Skin of body (tissue), 2 donors: ENCODE data around the gene NKD1. TPM values are rescaled to one million over a fixed set of nuclear protein-coding genes. Genes with fewer than 3 reads are reported as not detected.
"Not testable (repeated sequence)": the region's sequence is repeated elsewhere in the genome, so short reads cannot be mapped to it uniquely, and the experiment has no call there.

Source experiments
- DNase-seq: peaks from one replicate; lab custom pipeline; 2025; lab: John Stamatoyannopoulos, UW
- total RNA-seq: library from RNA; depleted of rRNA; stranded (reverse); fragments of >200 nt; gene quantifications from one replicate; pipeline ENCODE4 v1.2.3, GENCODE V29; 2014

The NKD1 gene
- total RNA-seq, 1 donor from 2014 or later, result 4.9 TPM

DNA sequence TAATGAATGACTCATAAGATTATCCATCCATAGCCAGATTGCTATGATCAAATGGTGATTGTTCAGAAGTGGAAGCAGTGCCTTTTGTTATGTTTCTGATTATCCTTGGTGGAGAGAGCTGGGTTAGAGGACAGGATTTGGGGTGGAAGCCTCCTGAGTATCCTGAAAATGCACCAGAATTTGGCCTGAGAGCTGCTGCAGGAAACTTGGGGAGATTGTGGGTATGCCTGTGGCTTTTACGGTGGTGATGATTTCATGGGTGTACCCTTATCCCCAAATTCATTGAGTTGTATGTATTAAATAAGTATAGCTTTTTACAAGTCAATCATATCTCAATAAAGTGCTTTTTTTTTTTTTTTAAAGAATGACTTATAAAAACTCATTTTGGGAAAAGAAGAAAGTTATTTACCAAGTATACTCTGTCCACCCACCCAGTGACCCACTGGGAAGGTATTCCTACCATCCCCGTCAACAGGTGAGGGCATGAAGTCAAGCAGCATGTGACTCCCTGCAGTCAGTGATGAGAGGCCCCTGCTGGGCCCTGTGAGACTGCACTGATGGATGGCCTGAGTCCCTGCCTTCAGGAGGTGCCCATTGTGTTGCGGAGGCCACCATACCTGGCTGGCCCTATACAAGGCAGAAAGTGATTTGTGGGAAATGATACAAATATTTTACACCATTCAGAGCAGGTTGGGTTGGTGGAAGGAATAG lies 28.4 kb downstream of the NKD1 start:
- DNase-seq, result no peak

DNA sequence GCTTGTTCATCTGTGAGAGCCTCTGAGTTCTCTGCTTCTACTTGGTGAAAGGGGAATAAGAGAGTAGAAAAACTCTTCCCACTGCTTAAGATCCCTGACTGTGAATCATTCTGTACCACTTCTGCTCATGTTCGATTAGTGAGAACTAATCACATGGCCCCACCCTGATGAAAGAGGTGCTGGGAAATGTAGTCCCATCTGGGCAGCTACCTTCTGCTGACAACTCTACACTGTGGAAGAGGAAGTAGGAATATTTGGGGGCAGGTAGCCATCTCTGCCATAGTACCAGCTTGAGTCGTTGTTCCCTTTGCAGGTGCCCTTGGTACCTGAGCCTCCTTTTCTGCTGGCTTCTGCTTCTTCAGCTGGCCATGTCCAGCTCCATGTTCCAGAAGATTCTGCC lies 29.9 kb downstream of the NKD1 start:
- no peak for DNase-seq

DNA sequence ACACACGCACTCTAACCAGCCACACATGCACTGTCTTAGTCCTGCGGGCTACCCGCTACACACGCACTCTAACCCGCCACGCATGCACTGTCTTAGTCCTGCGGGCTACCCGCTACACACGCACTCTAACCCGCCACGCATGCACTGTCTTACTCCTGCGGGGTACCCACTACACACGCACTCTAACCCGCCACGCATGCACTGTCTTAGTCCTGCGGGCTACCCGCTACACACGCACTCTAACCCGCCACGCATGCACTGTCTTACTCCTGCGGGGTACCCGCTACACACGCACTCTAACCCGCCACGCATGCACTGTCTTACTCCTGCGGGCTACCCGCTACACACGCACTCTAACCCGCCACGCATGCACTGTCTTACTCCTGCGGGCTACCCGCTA lies 31.2 kb downstream of the NKD1 start:
- not testable (repeated sequence) for DNase-seq

DNA sequence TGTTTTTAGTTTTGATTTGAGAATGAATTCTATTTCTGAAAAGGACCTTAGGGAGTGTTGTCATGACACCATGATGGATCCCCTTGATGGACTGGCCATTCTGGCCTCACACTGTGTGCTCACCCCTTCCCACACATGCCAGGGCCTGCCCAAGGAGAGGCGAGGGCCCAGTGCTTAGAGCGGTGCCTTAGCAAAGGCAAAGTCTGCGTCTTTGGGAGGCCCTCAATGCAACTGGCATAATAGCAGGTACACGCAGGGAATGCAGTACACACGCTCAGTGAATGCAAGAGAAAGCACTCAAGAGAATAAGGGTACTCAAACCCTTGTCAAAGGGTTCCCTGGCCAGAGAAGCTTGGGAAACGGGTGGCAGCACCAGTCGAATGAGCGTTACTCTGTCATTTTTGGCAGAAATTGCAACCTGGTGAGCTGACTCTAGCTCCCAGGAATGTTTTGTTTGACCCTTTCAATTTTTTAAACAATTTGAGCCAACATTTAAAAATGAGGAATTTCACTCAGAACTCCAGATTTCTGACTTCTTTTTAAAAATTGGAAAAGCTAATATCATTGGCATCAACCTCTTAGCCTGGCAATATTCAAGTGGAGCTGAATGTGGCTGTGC lies 32.1 kb downstream of the NKD1 start:
- no peak for DNase-seq

DNA sequence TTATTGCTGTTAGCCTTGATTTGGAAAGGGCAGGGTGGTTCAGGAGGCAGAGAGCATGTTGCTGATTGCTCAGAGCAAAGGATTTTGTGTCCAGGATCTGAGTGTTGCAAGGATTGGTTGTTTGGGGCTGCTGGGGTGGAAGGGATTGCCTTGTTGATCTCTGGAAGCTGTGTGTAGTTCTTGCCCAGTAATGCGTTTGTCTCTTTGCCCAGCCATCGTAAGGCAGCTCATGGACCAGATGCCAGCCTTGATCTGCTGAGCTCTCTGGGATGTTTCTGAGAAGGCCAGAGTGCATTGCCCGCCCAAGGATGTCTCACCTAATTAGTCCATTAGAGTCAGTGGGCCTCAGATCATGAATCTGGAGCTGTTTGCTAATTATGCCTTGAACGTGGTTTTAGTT lies 33.6 kb downstream of the NKD1 start:
- DNase-seq, result no peak

DNA sequence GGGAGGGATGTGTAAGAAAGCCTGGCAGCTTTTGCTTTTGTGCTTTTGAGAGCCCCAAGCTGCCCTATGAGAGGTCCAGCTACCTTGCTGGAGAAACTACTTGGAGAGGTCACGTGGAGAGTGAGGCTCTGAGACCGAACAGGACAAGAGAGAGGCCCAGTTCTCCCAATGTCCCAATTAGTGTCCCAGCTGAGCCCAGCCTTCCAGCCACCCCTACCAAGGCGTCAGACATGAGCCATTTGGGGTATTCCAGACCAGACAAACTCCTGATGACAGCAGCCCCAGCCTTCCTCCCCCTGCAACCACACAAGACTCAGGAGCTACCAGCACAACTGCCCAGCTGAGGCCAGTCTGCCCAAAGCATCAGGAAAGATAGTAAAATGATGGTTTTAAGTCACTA lies 35.0 kb downstream of the NKD1 start:
- no peak for DNase-seq

DNA sequence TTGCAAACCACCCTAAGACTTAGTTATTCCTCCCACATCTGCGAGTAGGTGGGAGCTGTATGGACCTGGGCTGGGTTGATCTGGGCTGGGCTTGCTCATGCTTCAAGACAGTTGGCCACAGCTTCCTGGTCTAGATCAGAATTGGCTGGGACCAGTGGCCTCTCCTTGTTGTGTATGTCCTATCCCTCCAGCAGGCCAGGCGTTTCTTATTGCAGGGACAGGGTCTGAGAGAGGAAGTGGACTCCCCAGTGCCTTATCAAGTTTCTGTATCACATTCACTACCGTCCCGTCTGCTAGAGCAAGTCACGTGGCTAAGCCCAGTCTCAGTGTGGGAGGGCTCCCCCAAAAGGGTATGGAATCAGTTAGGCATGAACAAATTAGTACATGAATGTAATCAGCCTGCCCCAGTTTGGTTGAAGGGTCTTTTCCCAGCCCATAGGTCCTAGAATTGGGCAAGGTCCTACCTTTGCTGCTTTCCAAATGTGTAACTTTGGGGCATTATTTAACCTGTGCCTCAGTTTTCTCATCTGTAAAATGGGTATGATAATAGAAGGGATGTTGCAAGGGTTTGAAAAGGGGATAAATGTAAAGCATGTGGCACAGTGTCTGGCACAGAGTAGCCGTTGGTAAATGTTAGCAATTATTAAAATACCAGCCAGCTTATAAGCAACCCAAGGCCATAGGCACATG lies 36.0 kb downstream of the NKD1 start:
- no peak for DNase-seq

DNA sequence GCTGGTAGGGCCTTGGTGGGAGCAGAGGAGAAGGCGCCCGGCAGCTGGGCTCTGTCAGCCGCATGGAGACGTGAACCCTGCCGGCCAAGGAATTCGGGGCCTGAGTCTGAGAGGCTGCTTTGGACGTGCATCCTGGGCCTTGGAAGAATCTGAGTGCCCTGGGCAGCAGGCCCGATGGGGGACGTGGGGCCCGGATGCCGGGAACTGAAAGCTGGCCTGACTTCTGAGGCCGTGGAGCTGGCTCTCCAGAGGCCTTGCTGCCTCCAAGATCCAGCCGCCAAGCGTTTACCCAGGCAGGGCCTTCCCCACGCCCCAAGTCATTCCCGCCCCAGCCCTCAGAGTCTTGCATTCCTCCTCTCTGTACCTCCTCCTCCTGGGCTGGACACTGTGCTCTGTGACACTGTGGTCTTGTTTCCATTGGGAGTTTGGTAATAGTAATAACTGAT lies 37.2 kb downstream of the NKD1 start:
- DNase-seq, result no peak

DNA sequence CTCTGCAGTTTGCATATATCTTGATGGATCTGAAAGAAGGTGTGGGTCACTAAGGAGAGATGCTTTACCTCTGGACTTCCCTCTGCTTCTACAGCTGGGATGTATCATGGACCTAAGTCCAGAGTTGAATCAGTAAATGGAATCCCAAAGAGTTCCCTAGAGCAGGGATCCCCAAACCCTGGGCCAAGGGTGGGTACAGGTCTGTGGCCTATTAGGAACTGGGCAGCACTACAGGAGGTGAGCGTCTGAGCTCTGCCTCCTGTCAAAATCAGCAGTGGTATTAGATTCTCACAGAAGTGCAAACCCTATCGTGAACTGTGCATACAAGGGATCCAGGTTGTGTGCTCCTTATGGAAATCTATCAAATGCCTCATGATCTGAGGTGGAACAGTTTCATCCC lies 39.3 kb downstream of the NKD1 start:
- DNase-seq, result no peak

DNA sequence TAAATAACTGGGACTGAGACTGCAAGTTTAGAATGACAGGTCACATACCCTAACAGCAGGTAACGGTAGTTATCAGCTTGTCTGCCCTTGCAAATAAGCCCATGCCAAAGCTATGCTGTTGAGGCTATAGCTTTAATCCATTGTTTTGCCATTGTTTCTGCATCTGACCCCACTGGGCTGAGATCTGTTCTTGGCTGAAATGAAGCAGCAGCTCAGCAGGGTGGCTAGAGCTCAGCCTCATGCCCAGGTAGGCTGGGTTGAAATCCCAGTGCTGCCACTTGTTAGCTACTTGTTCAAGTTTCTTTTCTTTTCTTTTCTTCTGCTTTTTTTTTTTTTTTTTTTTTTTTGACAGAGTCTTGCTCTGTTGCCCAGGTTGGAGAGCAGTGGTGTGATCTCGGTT lies 40.1 kb downstream of the NKD1 start:
- no peak for DNase-seq

DNA sequence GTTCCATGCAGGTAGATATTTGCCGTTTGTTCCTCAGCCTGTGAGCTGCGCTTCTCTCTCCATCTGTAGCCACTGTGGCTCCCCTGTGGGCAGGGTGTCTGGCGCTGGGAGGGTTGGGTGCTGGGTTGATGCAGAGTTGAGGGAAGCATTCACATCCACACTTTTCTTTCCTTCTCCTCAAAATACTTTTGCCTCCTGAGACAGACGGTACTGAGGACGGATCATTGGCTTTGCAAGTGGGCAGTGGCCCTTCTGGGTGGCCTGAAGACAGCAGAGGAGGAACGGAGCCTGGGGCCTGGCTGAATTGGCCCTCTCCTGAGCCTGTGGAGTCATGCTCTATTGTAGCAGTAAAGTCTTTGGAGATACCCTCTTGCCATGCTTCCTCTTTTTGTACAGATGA lies 43.0 kb downstream of the NKD1 start:
- DNase-seq, result no peak

DNA sequence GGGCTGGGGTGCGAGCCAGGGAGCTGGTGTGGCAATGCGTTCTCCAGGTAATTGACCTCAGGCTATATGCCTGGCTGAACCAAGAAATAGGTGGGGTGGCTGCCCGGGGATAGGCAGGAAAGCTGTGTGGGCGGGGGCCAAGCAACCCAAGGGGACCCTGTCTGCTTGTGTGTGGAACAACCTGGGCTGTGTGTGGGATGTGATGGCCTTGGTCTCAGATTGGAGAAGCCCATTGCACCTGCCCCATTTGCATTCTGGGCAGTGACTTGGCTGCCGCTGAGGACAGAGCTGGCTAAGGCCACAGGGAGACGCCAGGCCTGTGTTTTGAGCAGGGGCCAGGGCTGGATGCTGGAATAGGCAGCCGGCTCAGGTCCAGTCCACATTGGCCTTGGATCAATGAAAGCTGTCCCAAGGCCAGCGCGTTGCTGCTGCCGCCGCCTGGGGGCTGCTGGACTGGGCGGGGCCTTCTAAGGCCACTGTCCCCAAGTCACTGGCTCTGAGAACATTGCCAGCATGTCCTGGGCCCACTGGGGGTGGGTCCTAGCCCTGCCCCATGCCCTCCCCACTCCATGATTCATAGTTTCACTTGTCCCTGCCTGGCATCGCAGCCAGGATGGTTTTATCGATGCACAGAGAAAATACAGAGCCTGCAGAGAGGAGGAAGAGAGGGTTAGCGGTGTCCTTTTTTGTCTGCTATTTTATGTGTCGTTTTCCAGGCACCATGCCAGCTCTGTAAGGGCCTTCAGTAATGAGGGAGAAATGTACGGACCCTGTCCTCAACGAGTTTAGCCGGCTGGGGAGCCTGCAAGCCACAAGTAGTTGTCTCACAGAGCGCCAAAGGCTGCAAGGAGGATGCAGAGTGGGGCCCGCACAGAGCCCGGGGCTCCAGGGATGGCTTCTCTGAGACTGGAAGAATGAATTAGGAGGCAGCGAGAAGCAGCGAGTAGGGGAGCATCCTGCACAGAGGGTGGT lies 43.9 kb downstream of the NKD1 start:
- no peak for DNase-seq

DNA sequence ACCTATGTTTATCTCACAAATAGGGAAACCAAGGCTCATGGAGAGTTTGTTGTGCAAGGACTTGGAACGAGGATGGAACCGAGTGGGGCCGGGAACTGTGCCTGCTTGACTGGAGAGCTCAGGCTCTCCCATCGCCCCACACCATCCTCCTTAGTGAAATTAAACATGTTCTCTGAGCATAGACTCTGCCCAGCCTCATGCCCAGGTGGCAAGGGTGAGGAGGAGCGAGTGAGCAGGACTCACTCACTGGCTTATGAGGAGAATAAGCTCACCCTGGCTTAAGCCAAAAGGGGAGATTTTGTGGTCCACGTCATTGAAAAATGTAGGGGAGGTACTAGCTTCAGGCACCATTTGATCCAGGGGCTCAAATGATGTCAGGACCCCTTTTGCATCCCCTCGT lies 44.8 kb downstream of the NKD1 start:
- DNase-seq, result no peak

DNA sequence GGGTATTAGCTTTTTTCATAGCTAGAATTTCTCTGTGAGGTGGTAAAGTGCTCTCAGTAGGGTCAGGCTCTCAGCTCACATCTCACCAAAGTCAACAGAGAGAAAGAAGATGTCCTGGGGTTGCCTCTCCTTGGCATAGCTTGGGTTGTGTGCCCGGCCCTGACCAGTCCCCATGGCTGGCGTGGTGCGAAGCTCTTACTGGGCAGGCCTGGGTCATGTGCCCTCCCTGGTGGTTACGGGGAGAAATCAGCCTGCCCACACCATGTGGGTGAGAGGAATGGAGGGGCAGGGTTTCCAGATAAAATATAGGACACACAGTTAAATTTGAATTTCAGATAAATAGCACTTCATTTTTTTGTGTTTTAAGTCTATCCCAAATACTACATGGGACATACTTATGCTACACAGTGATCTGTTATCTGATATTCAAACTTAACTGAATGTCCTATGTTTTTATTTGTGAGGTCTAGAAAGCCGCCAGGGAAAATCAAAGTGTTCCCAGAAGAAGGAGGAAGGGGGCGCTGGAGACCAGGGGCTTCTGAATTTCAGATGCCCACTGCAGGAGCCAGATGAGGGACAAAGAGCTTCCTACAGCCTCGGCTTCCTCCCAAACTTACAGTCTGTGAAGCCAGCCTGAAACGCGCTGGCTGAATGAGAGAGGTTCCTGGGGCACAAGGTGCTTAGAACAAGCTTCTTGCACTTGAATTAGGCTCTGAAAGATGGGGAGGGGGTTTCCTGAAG lies 45.4 kb downstream of the NKD1 start:
- no peak for DNase-seq

DNA sequence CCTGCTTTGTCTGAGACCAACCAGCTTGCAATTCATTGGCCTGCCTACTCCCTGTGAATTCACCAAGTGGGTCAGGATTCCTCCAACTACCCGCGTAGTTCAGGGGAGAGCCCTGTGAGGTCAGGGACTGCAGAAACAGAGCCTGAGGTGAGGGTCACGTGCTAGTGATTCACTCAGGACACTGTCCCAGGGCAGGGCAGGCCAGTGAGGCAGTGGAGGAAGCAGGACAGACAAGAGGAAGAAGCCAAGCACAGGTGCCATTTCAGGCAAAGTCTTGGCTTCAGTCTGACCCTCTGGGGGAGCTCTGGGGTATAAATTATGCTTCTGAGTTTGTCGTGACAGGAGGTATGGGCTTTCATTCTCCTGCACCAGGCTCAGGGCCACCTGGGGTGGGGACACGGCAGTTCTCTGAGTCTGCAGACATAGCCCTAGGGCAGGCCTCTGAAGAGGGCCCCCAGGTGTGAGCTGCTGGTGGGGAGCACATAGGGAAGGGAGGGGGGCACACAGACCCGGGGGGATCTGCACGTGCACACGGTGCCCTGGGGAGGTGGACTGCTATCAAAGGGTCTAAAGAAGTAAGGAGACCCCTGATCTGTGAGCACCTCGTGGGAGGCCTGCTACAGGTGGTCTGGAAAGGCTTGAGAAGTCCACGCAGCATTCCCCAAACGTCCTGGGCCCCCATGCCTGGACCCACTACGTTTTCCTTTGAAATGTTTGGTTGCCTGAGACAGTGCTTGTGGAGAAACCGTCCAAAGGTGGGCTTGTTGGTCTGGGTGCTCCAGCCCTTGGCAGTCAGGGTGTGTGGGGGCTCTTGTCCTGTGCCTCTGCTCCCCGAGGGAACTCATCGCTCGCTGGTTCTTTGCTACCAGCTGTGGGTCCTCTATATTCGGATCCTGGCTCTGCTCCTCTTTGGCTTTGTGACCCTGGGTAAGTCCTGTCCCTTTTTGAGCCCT lies 46.4 kb downstream of the NKD1 start:
- no peak for DNase-seq

DNA sequence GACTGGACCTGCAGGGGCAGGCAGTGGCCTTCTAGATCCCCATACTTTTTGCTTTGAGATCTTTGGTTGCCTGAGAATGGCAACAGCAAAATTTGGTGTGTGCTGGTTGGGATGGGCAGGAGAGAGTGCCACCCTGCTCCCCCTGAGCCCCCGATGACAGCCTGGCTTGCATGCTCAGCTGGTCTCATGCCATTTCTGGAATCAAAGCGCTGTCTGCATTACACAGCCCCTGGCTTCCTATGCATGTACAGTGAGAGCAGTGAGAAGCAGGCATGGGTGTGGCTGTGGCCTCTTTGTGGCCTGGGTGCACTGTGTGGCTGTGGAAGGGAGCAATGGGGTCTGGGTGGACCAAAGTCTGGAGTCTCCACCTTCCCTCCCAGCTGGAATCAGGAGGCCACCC lies 47.7 kb downstream of the NKD1 start:
- DNase-seq, result no peak

DNA sequence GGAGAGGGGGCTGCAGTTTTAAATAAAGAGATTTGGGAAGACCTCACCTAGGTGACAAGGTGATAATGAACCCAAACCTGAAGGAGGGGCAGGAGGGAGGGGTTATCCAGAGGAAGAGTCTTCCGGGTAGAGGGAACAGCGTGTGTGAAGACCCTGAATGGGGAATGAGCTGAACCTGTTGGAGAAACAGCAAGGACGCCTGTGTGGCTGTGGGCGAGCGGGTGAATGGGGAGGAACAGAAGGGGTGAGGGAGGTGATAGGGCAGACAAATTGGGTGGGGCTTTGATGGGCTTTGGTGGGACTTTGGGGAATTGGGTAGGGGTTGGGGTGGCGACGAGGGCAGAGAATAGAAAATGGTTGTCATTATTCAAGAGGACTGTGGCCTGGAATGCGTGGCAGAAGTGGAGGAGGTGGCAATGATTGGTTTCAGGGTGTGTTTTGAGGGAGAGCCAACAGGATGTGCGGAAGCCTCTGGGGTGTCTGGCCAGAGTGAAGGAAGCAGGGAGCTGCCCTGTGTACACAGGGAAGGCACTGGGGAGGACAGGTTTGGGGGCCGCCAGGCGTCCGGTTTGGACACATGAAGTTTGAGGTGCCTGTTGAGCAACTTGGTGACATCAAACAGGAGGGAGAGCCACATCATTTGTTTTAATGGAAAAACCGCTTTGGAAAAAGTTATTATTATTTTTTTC lies 48.7 kb downstream of the NKD1 start:
- DNase-seq, result no peak

DNA sequence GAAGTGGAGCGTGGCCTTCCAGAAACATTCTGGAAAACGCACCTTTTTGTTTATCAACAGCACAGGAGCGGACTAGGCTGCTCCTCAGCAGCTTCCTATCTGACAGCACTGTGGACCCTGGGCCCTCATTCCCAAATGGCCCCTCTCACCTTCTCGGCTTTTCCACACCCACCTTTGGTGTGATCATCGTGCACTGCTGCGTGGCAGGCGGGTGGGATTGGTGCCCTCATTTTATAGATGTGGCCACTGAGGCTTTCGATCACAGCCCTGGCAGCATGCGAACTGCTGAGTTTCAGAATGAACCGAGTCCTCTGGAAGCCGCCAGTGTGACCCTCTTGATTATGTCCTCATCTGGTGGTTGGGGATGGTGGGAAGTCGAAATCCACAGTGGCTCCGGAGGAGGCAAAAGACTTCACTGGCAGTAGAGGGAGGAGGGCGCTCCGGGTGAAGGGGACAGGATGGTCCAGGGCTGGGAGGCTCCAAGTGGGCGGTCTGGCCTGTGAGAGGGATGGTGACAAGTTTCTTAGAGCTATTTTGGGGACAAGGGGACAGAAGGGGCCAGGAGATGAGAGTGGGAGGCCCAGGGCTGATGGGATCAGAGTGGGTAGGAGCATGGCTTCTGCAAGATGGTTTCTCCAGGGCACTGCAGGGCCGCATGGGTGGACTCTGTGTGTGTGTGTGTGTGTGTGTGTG lies 49.5 kb downstream of the NKD1 start:
- DNase-seq, result no peak
